Ecto neural progenitor cell (in vitro differentiated cells): ENCODE data around the gene MACROD2.
"Not testable (repeated sequence)": the region's sequence is repeated elsewhere in the genome, so short reads cannot be mapped to it uniquely, and the experiment has no call there.

Source experiments
- DNase-seq: peaks from one replicate; pipeline ENCODE4 v3.0.0-alpha.2; 2018; ENCODE audit warnings: low spot score

MACROD2 gene

GRCh38 chr20:15976047-15976736, 1980.9 kb downstream of the MACROD2 start:
- peak; percentile 75 for DNase-seq

- no peak for DNase-seq
These were observed 1981.7 kb downstream of the MACROD2 start for GRCh38 chr20:15977026-15977425.

- DNase-seq = no peak
These were observed 1982.4 kb downstream of the MACROD2 start for GRCh38 chr20:15977758-15978157.

- DNase-seq = not testable (repeated sequence)
These were observed 1990.4 kb downstream of the MACROD2 start for GRCh38 chr20:15985494-15986368.

- no peak for DNase-seq
These were observed 1991.4 kb downstream of the MACROD2 start for GRCh38 chr20:15986690-15987089.

GRCh38 chr20:15991279-15991678, 1996.0 kb downstream of the MACROD2 start:
- DNase-seq = no peak

- DNase-seq = no peak
These were observed 1997.2 kb downstream of the MACROD2 start for GRCh38 chr20:15992564-15992963.

GRCh38 chr20:16000112-16000511, 2004.8 kb downstream of the MACROD2 start:
- no peak for DNase-seq

- no peak for DNase-seq
These were observed 2006.0 kb downstream of the MACROD2 start for GRCh38 chr20:16001286-16001685.

GRCh38 chr20:16003310-16003709, 2008.0 kb downstream of the MACROD2 start:
- DNase-seq = no peak

GRCh38 chr20:16004108-16004854, 2009.0 kb downstream of the MACROD2 start:
- no peak for DNase-seq

- no peak for DNase-seq
These were observed 2010.0 kb downstream of the MACROD2 start for GRCh38 chr20:16005021-16005914.

- DNase-seq = no peak
These were observed 2010.7 kb downstream of the MACROD2 start for GRCh38 chr20:16005915-16006493.

GRCh38 chr20:16007164-16007563, 2011.8 kb downstream of the MACROD2 start:
- no peak for DNase-seq

- no peak for DNase-seq
These were observed 2012.6 kb downstream of the MACROD2 start for GRCh38 chr20:16007962-16008361.

- DNase-seq = no peak
These were observed 2015.7 kb downstream of the MACROD2 start for GRCh38 chr20:16011056-16011455.

GRCh38 chr20:16011519-16011918, 2016.2 kb downstream of the MACROD2 start:
- no peak for DNase-seq

GRCh38 chr20:16012934-16013333, 2017.6 kb downstream of the MACROD2 start:
- not testable (repeated sequence) for DNase-seq

- DNase-seq = no peak
These were observed 2018.3 kb downstream of the MACROD2 start for GRCh38 chr20:16013631-16014030.

- no peak for DNase-seq
These were observed 2019.1 kb downstream of the MACROD2 start for GRCh38 chr20:16014436-16014835.

GRCh38 chr20:16017656-16018055, 2022.3 kb downstream of the MACROD2 start:
- DNase-seq = no peak
